ENCODE data around the gene PRKAG2.

GRCh38 chr7:151897951-151898686, 21.2 kb upstream of the PRKAG2 start:
- TF ChIP-seq USF2 (IDR thresholded peaks at IDR 0.05; ENCODE audit: low read length) (no peak), CTCF (IDR thresholded peaks at IDR 0.05; ENCODE audit: control extremely low read depth in 1 of 3, insufficient read depth in 1 of 3, low read depth in 1 of 3, low read length in 3 of 3) (no peak), PHF8 (conservative IDR thresholded peaks at IDR 0.05; ENCODE audit: low read depth, low read length) (no peak), GABPA (IDR thresholded peaks at IDR 0.05; ENCODE audit: borderline replicate concordance, insufficient read depth, low read length) (no peak), BACH1 (IDR thresholded peaks at IDR 0.05; ENCODE audit: low read length) (no peak)

All from H1 (cell line).